Ascending aorta (tissue), 2 donors: ENCODE measurements around the gene SSBP2. TPM values are rescaled to one million over a fixed set of nuclear protein-coding genes. Genes with fewer than 3 reads are reported as not detected.
"Not testable (repeated sequence)": the region's sequence is repeated elsewhere in the genome, so short reads cannot be mapped to it uniquely, and the experiment has no call there.

Source experiments
- DNase-seq, 2 donors: peaks; one replicate each; pipeline ENCODE4 v3.0.0-alpha.2; 2019; ENCODE audit warnings: low spot score in 2 of 2
- H3K27ac ChIP-seq, 2 donors: fragments of 200-600 bp; sonication (generic); one replicate each; pipeline ENCODE4 v1.5.1; 2016 to 2017; ENCODE audit warnings: mild to moderate bottlenecking in 1 of 2
- H3K27me3 ChIP-seq: fragments of 200-600 bp; sonication (generic); one replicate; pipeline ENCODE4 v1.5.1; 2017
- H3K36me3 ChIP-seq, 2 donors: fragments of 200-600 bp; sonication (generic); one replicate each; pipeline ENCODE4 v1.5.1; 2016
- H3K4me1 ChIP-seq, 2 donors: fragments of 200-600 bp; sonication (generic); one replicate each; pipeline ENCODE4 v1.5.1; 2016 to 2017; ENCODE audit warnings: mild to moderate bottlenecking in 1 of 2
- H3K4me3 ChIP-seq, 2 donors: fragments of 200-600 bp; sonication (generic); one replicate each; pipeline ENCODE4 v1.5.1; 2016 to 2017; ENCODE audit warnings: mild to moderate bottlenecking in 1 of 2
- H3K9me3 ChIP-seq, 2 donors: fragments of 200-600 bp; sonication (generic); one replicate each; pipeline ENCODE4 v1.5.1; 2016
- intact Hi-C: fragments of 100-400 bp; cut with DNase I; formaldehyde crosslinking; loops from one replicate; pipeline ENCODE4 v1.15.1; 2023
- total RNA-seq: library from RNA; depleted of rRNA; stranded (reverse); fragments of >200 nt; gene quantifications from one replicate; pipeline ENCODE4 v1.1.0, GENCODE V29; 2016
- TF ChIP-seq, protein P1 (sequence below), 3 experiments: fragments of 200-600 bp in 2 of 3; fragments of 450-650 bp in 1 of 3; sonication (generic) in 2 of 3; IDR thresholded peaks; one replicate each; pipeline ENCODE4 v1.5.1; 2016 to 2019; ENCODE audit warnings: antibody characterized with exemption in 3 of 3, mild to moderate bottlenecking in 1 of 3, moderate library complexity in 1 of 3

Gene SSBP2
- total RNA-seq, 1 donor from 2014 or later: 22.4 TPM

- TF ChIP-seq, protein P1, sequence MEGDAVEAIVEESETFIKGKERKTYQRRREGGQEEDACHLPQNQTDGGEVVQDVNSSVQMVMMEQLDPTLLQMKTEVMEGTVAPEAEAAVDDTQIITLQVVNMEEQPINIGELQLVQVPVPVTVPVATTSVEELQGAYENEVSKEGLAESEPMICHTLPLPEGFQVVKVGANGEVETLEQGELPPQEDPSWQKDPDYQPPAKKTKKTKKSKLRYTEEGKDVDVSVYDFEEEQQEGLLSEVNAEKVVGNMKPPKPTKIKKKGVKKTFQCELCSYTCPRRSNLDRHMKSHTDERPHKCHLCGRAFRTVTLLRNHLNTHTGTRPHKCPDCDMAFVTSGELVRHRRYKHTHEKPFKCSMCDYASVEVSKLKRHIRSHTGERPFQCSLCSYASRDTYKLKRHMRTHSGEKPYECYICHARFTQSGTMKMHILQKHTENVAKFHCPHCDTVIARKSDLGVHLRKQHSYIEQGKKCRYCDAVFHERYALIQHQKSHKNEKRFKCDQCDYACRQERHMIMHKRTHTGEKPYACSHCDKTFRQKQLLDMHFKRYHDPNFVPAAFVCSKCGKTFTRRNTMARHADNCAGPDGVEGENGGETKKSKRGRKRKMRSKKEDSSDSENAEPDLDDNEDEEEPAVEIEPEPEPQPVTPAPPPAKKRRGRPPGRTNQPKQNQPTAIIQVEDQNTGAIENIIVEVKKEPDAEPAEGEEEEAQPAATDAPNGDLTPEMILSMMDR (IDR thresholded peaks at IDR 0.05): no peak
- Histone ChIP-seq H3K4me3 (no peak overlapping the region), H3K9me3 (no peaks in the 10 kb centered on the region), H3K36me3 (no peaks in the 10 kb centered on the region), H3K4me1 (peaks cover 0 to 28% of the 10 kb centered on the region in 2 donors), H3K27me3 (no peaks in the 10 kb centered on the region), H3K27ac (no peak overlapping the region)
- DNase-seq: no peak
- intact Hi-C loops: no loop called here
Observed at GRCh38 chr5:81717860-81718259, 33.0 kb downstream of the SSBP2 start.

DNA sequence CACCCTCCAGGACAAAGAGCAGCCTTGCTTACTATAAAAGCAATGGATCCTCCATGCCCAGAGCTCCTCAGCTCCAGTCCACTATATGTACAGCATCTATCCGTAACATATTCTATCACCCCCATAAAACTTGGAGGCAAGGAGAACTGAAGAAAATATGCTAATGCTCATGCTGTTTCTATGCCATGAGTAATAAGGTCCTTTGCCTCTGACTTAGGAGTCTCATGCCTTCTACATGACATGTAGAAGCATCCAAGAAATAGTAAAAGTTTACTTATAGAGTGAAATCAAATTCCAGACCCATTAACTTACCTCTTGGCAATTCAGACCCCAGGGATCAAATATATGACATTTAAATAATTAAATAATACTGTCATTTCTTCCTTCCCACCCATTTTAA is 33.7 kb downstream of the SSBP2 start:
- TF ChIP-seq, protein P1 (IDR thresholded peaks at IDR 0.05): no peak
- Histone ChIP-seq H3K27me3 (no peaks in the 10 kb centered on the region), H3K4me1 (peaks cover 0 to 26% of the 10 kb centered on the region in 2 donors), H3K4me3 (no peak overlapping the region), H3K36me3 (no peaks in the 10 kb centered on the region), H3K9me3 (no peaks in the 10 kb centered on the region), H3K27ac (no peak overlapping the region)
- DNase-seq: no peak
- intact Hi-C loops: no loop called here

DNA sequence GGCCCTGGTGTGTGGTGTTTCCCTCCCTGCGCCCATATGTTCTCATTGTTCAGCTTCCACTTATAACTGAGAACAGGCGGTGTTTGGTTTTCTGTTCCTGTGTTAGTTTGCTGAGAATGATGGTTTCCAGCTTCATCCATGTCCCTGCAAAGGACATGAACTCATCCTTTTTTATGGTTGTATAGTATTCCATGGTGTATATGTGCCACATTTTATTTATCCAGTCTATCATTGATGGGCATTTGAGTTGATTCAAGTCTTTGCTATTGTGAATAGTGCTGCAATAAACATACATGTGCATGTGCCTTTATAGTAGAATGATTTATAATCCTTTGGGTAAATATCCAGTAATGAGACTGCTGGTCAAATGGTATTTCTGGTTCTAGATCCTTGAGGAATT is 36.8 kb downstream of the SSBP2 start:
- H3K27ac ChIP-seq, intact Hi-C loops: not testable (repeated sequence)

DNA sequence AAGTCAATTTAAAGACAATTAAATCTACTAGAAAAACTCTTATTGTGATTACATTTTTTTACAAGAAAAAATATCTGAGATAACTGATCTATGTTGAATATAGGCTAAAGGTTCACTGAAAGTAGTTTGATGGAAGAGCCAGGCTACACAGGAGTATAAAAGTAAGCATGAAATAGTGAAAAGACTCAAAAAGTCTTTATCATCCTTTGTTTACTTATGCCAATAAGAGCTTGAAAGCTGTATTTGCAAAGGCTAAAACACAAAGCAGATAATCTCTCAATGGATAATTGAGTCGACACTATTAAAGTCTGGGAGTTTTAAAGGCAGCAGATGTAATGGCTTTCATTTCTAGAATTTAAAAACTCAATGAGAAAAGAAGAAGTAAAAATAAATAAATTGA is 42.0 kb downstream of the SSBP2 start:
- H3K4me1 ChIP-seq: peaks cover 0 to 3% of the 10 kb centered on the region in 2 donors
- no peak overlapping the region for H3K4me3 ChIP-seq
- TF ChIP-seq, protein P1 (IDR thresholded peaks at IDR 0.05): no peak
- H3K27me3 ChIP-seq: no peaks in the 10 kb centered on the region
- no peaks in the 10 kb centered on the region for H3K36me3 ChIP-seq
- intact Hi-C loops: no loop called here
- no peaks in the 10 kb centered on the region for H3K9me3 ChIP-seq
- no peak for DNase-seq
- H3K27ac ChIP-seq: no peak overlapping the region

More for the DNA sequence above, 36.8 kb downstream of the SSBP2 start:
- H3K36me3 ChIP-seq, DNase-seq, H3K9me3 ChIP-seq, H3K27me3 ChIP-seq, H3K4me1 ChIP-seq, H3K4me3 ChIP-seq: not testable (repeated sequence)

GRCh38 chr5:81703840-81704239 is 47.1 kb downstream of the SSBP2 start:
- intact Hi-C loops: no loop called here
- Histone ChIP-seq H3K27ac (no peak overlapping the region), H3K36me3 (peaks cover 0 to 3% of the 10 kb centered on the region in 2 donors), H3K27me3 (no peaks in the 10 kb centered on the region), H3K4me1 (peaks cover 0 to 3% of the 10 kb centered on the region in 2 donors), H3K9me3 (peaks cover 6 to 17% of the 10 kb centered on the region in 2 donors), H3K4me3 (no peak overlapping the region)
- TF ChIP-seq, protein P1 (IDR thresholded peaks at IDR 0.05): no peak
- DNase-seq: no peak

GRCh38 chr5:81700166-81700565 is 50.7 kb downstream of the SSBP2 start:
- TF ChIP-seq, protein P1 (IDR thresholded peaks at IDR 0.05): no peak
- intact Hi-C loops: no loop called here
- no peak for DNase-seq
- Histone ChIP-seq H3K27me3 (no peaks in the 10 kb centered on the region), H3K27ac (no peak overlapping the region), H3K4me3 (no peak overlapping the region), H3K4me1 (peaks cover 0 to 2% of the 10 kb centered on the region in 2 donors), H3K36me3 (peaks cover 0 to 3% of the 10 kb centered on the region in 2 donors), H3K9me3 (peaks cover 6 to 17% of the 10 kb centered on the region in 2 donors)
